Smooth muscle cell (in vitro differentiated cells): ENCODE measurements around the gene GPC5. TPM values are rescaled to one million over a fixed set of nuclear protein-coding genes. Genes with fewer than 3 reads are reported as not detected.

Experiments
- DNase-seq: peaks from one replicate; lab custom pipeline; 2025; ENCODE audit not compliant: unreplicated experiment; lab: John Stamatoyannopoulos, UW
- H2AFZ ChIP-seq: fragments of 200-600 bp; sonication (generic); 2 replicates; pipeline ENCODE4 v1.6.0; 2016; ENCODE audit warnings: antibody characterized with exemption, low read depth, mild to moderate bottlenecking
- H3F3A ChIP-seq: fragments of 200-600 bp; sonication (generic); 2 replicates; pipeline ENCODE4 v1.6.0; 2017; ENCODE audit warnings: antibody characterized with exemption, low read depth
- H3K27ac ChIP-seq: fragments of 200-600 bp; sonication (generic); 2 replicates; pipeline ENCODE4 v1.5.1; 2016; ENCODE audit warnings: low read depth, mild to moderate bottlenecking
- H3K27me3 ChIP-seq: fragments of 200-600 bp; sonication (generic); 2 replicates; pipeline ENCODE4 v1.6.1; 2016; ENCODE audit warnings: low read depth, mild to moderate bottlenecking
- H3K36me3 ChIP-seq: fragments of 200-600 bp; sonication (generic); 2 replicates; pipeline ENCODE4 v1.5.1; 2016; ENCODE audit warnings: low read depth
- H3K4me1 ChIP-seq: fragments of 200-600 bp; sonication (generic); 2 replicates; pipeline ENCODE4 v1.5.1; 2016; ENCODE audit warnings: low read depth
- H3K4me2 ChIP-seq: fragments of 200-600 bp; sonication (generic); 2 replicates; pipeline ENCODE4 v1.6.0; 2016; ENCODE audit warnings: mild to moderate bottlenecking
- H3K4me3 ChIP-seq: fragments of 200-600 bp; sonication (generic); 2 replicates; pipeline ENCODE4 v1.5.1; 2016; ENCODE audit warnings: mild to moderate bottlenecking
- H3K79me2 ChIP-seq: fragments of 200-600 bp; sonication (generic); 2 replicates; pipeline ENCODE4 v1.6.0; 2016; ENCODE audit warnings: low read depth, mild to moderate bottlenecking
- H3K9ac ChIP-seq: fragments of 200-600 bp; sonication (generic); 2 replicates; pipeline ENCODE4 v1.6.0; 2016; ENCODE audit warnings: low read depth
- H3K9me3 ChIP-seq: fragments of 200-600 bp; sonication (generic); replicated peaks from 2 replicates; pipeline ENCODE4 v1.5.1; 2016; ENCODE audit warnings: low read depth
- H4K20me1 ChIP-seq: fragments of 200-600 bp; sonication (generic); 2 replicates; pipeline ENCODE4 v1.6.0; 2016; ENCODE audit warnings: low read depth
- CTCF ChIP-seq: fragments of 200-600 bp; sonication (generic); IDR thresholded peaks from 2 replicates; pipeline ENCODE4 v1.5.1; 2017; ENCODE audit warnings: borderline replicate concordance, mild to moderate bottlenecking, antibody characterized with exemption; ENCODE audit not compliant: insufficient read depth, poor library complexity, severe bottlenecking
- WGBS: methylation state at CpG from one replicate; pipeline ENCODE4 v1.1.7; 2016; ENCODE audit warnings: low lambda C conversion rate; 5-methylcytosine and 5-hydroxymethylcytosine counted together
- polyA plus RNA-seq: library from polyadenylated mRNA; unstranded; fragments of >200 nt; fragmentation: Nextera tagmentation; extraction: Ambion mirVana; gene quantifications from 2 replicates; pipeline ENCODE4 v1.2.1, GENCODE V29; 2016
- total RNA-seq: library from RNA; depleted of rRNA; stranded (reverse); fragments of >200 nt; gene quantifications from 2 replicates; pipeline ENCODE4 v1.2.3, GENCODE V29; 2014

GPC5 gene
- total and polyA plus RNA-seq, 2 experiments from 2014 or later, result 0.99 to 1.0 TPM

GRCh38 chr13:92312823-92313222 lies 914.4 kb downstream of the GPC5 start:
- no peaks in the 10 kb centered on the region for H3F3A ChIP-seq
- no peak overlapping the region for H3K9ac ChIP-seq
- no peaks in the 10 kb centered on the region for H3K27me3 ChIP-seq
- no peaks in the 10 kb centered on the region for H3K9me3 ChIP-seq
- no peak overlapping the region for H2AFZ ChIP-seq
- H3K36me3 ChIP-seq, result no peaks in the 10 kb centered on the region
- H3K4me2 ChIP-seq, result no peak overlapping the region
- WGBS, result 97% methylated on average over 2 of the region's 2 CpGs
- no peak overlapping the region for H3K27ac ChIP-seq
- H3K4me1 ChIP-seq, result no peaks in the 10 kb centered on the region
- H3K79me2 ChIP-seq, result no peaks in the 10 kb centered on the region
- TF ChIP-seq CTCF, result no peak
- H3K4me3 ChIP-seq, result no peak overlapping the region
- DNase-seq, result no peak
- H4K20me1 ChIP-seq, result no peaks in the 10 kb centered on the region

GRCh38 chr13:92313382-92313781 lies 915.0 kb downstream of the GPC5 start:
- no peak overlapping the region for H3K4me2 ChIP-seq
- no peaks in the 10 kb centered on the region for H3K9me3 ChIP-seq
- H3K27me3 ChIP-seq, result no peaks in the 10 kb centered on the region
- H3K9ac ChIP-seq, result no peak overlapping the region
- 69% methylated on average over 2 of the region's 2 CpGs for WGBS
- DNase-seq, result no peak
- H4K20me1 ChIP-seq, result no peaks in the 10 kb centered on the region
- H3K36me3 ChIP-seq, result no peaks in the 10 kb centered on the region
- H3K4me1 ChIP-seq, result no peaks in the 10 kb centered on the region
- TF ChIP-seq CTCF, result no peak
- no peaks in the 10 kb centered on the region for H3F3A ChIP-seq
- no peak overlapping the region for H3K27ac ChIP-seq
- H2AFZ ChIP-seq, result no peak overlapping the region
- no peaks in the 10 kb centered on the region for H3K79me2 ChIP-seq
- H3K4me3 ChIP-seq, result no peak overlapping the region

GRCh38 chr13:92315265-92315664 lies 916.8 kb downstream of the GPC5 start:
- H3K4me3 ChIP-seq, result no peak overlapping the region
- no peaks in the 10 kb centered on the region for H3K4me1 ChIP-seq
- H3K27me3 ChIP-seq, result no peaks in the 10 kb centered on the region
- no peak overlapping the region for H3K27ac ChIP-seq
- no peak overlapping the region for H3K9ac ChIP-seq
- no peak for TF ChIP-seq CTCF
- H3K9me3 ChIP-seq, result no peaks in the 10 kb centered on the region
- no peaks in the 10 kb centered on the region for H3K79me2 ChIP-seq
- no peaks in the 10 kb centered on the region for H3K36me3 ChIP-seq
- no peak overlapping the region for H2AFZ ChIP-seq
- no peak for DNase-seq
- 75% methylated on average over 2 of the region's 2 CpGs for WGBS
- H3K4me2 ChIP-seq, result no peak overlapping the region
- H3F3A ChIP-seq, result no peaks in the 10 kb centered on the region
- no peaks in the 10 kb centered on the region for H4K20me1 ChIP-seq

GRCh38 chr13:92316030-92316429 lies 917.6 kb downstream of the GPC5 start:
- Histone ChIP-seq H3K36me3 (no peaks in the 10 kb centered on the region), H3K4me1 (no peaks in the 10 kb centered on the region), H2AFZ (no peak overlapping the region), H3K79me2 (no peaks in the 10 kb centered on the region), H3K4me2 (no peak overlapping the region), H3K27me3 (no peaks in the 10 kb centered on the region), H3K9me3 (no peaks in the 10 kb centered on the region), H3K9ac (no peak overlapping the region), H3K27ac (no peak overlapping the region), H3K4me3 (no peak overlapping the region), H4K20me1 (no peaks in the 10 kb centered on the region), H3F3A (no peaks in the 10 kb centered on the region)
- no peak for DNase-seq
- WGBS, result 96% methylated on average over 2 of the region's 2 CpGs
- no peak for TF ChIP-seq CTCF
